ENCODE data around the gene FREY1. TPM values are rescaled to one million over a fixed set of nuclear protein-coding genes. Genes with fewer than 3 reads are reported as not detected.

The FREY1 gene
- polyA plus RNA-seq, 3 donors, result 0.37 TPM; not detected in 2

- Histone ChIP-seq H3K4me2 (replicated peaks; ENCODE audit: extremely low read depth, low read length, poor library complexity, severe bottlenecking) (no peak overlapping the region), H2AFZ (ENCODE audit: insufficient read depth, low read depth, low read length, poor library complexity, severe bottlenecking) (no peak overlapping the region), H3K9ac (ENCODE audit: insufficient read depth, low read length, poor library complexity, severe bottlenecking) (no peak overlapping the region), H3K27ac (ENCODE audit: low read depth in 1 of 2, low read length in 2 of 2) (no peak overlapping the region), H3K4me1 (ENCODE audit: control insufficient read depth in 1 of 2, insufficient read depth in 2 of 2, low read length in 2 of 2) (no peaks in the 10 kb centered on the region), H3K9me3 (replicated peaks in 1 of 2; ENCODE audit: control insufficient read depth in 1 of 2, insufficient read depth in 1 of 2, low read length in 2 of 2) (no peaks in the 10 kb centered on the region), H4K20me1 (ENCODE audit: insufficient read depth, low read length) (no peaks in the 10 kb centered on the region), H3K4me3 (replicated peaks in 1 of 3; ENCODE audit: low read depth in 2 of 3, low read length in 3 of 3) (no peak overlapping the region), H3K36me3 (replicated peaks in 1 of 2; ENCODE audit: control insufficient read depth in 1 of 2, insufficient read depth in 2 of 2, low read length in 2 of 2) (peaks cover 72 to 93% of the 10 kb centered on the region in 2 donors), H3K79me2 (ENCODE audit: insufficient read depth, low read length) (no peaks in the 10 kb centered on the region), H3K27me3 (ENCODE audit: control insufficient read depth in 2 of 2, insufficient read depth in 2 of 2, low read length in 2 of 2) (no peaks in the 10 kb centered on the region)
- Mint-ChIP-seq H3K9me3 (no peaks in the 10 kb centered on the region), H3K4me1 (no peaks in the 10 kb centered on the region), H3K27me3 (ENCODE audit: low read depth in 3 of 3) (no peaks in the 10 kb centered on the region), H3K36me3 (peaks cover 78 to 85% of the 10 kb centered on the region in 2 donors), H3K4me3 (no peak overlapping the region), H3K27ac (no peak overlapping the region)
- WGBS (ENCODE audit: insufficient coverage), result no CpG with 5 or more reads among the region's 6 CpGs
- TF ChIP-seq CTCF (IDR thresholded peaks at IDR 0.05), result no peak
- intact Hi-C loops (cut with micrococcal nuclease), result no loop called here
- DNase-seq, result no peak
Observed at GRCh38 chr11:45876401-45876800, 30.7 kb downstream of the FREY1 start.

- peak; percentile 73 for TF ChIP-seq CTCF (IDR thresholded peaks at IDR 0.05)
- Mint-ChIP-seq H3K36me3 (peaks cover 87 to 93% of the 10 kb centered on the region in 2 donors), H3K27ac (peak overlapping the region in 2 of 7 donors; percentile 22 to 51), H3K9me3 (no peaks in the 10 kb centered on the region), H3K4me3 (no peak overlapping the region), H3K4me1 (no peaks in the 10 kb centered on the region), H3K27me3 (ENCODE audit: low read depth in 3 of 3) (no peaks in the 10 kb centered on the region)
- Histone ChIP-seq H3K27me3 (ENCODE audit: control insufficient read depth in 2 of 2, insufficient read depth in 2 of 2, low read length in 2 of 2) (no peaks in the 10 kb centered on the region), H3K27ac (ENCODE audit: low read depth in 1 of 2, low read length in 2 of 2) (no peak overlapping the region), H3K4me1 (ENCODE audit: control insufficient read depth in 1 of 2, insufficient read depth in 2 of 2, low read length in 2 of 2) (no peaks in the 10 kb centered on the region), H3K4me2 (replicated peaks; ENCODE audit: extremely low read depth, low read length, poor library complexity, severe bottlenecking) (no peak overlapping the region), H3K4me3 (replicated peaks in 1 of 3; ENCODE audit: low read depth in 2 of 3, low read length in 3 of 3) (no peak overlapping the region), H2AFZ (ENCODE audit: insufficient read depth, low read depth, low read length, poor library complexity, severe bottlenecking) (no peak overlapping the region), H3K9ac (ENCODE audit: insufficient read depth, low read length, poor library complexity, severe bottlenecking) (no peak overlapping the region), H3K9me3 (replicated peaks in 1 of 2; ENCODE audit: control insufficient read depth in 1 of 2, insufficient read depth in 1 of 2, low read length in 2 of 2) (no peaks in the 10 kb centered on the region), H4K20me1 (ENCODE audit: insufficient read depth, low read length) (no peaks in the 10 kb centered on the region), H3K36me3 (replicated peaks in 1 of 2; ENCODE audit: control insufficient read depth in 1 of 2, insufficient read depth in 2 of 2, low read length in 2 of 2) (peaks cover 81 to 98% of the 10 kb centered on the region in 2 donors), H3K79me2 (ENCODE audit: insufficient read depth, low read length) (no peaks in the 10 kb centered on the region)
- intact Hi-C loops (cut with micrococcal nuclease), result no loop called here
- 94% methylated on average over 7 of the region's 9 CpGs for WGBS (ENCODE audit: insufficient coverage)
- DNase-seq, result peak; percentile 12 to 41 (median 19)
Observed at GRCh38 chr11:45872651-45873356, 34.3 kb downstream of the FREY1 start.
